RWPE2 (cell line): ENCODE data around the gene CDC42.
"Not testable (repeated sequence)": the region's sequence is repeated elsewhere in the genome, so short reads cannot be mapped to it uniquely, and the experiment has no call there.

ENCODE experiments used
- ATAC-seq: fragments of 200-7000 bp; cut with Tn5 transposase; 3 replicates; pipeline ENCODE4 v1.9.1; 2021; ENCODE audit warnings: low read depth
- DNase-seq: peaks from one replicate; pipeline ENCODE4 v3.0.0-alpha.2; 2020; ENCODE audit warnings: low spot score
- H3K27ac ChIP-seq: fragments of 450-650 bp; 2 replicates; pipeline ENCODE4 v1.5.1; 2017; ENCODE audit warnings: mild to moderate bottlenecking; ENCODE audit not compliant: poor library complexity, severe bottlenecking
- H3K27me3 ChIP-seq: fragments of 250-450 bp; sonication (Bioruptor Pico); 2 replicates; pipeline ENCODE4 v1.5.1; 2021; ENCODE audit warnings: mild to moderate bottlenecking, moderate library complexity; ENCODE audit not compliant: insufficient read depth, poor library complexity, severe bottlenecking
- H3K36me3 ChIP-seq: fragments of 250-450 bp; sonication (Bioruptor Pico); 2 replicates; pipeline ENCODE4 v1.5.1; 2020; ENCODE audit warnings: low read depth, mild to moderate bottlenecking, moderate library complexity
- H3K4me1 ChIP-seq: fragments of 250-450 bp; sonication (Bioruptor Pico); 2 replicates; pipeline ENCODE4 v1.5.1; 2021; ENCODE audit warnings: mild to moderate bottlenecking, moderate library complexity; ENCODE audit not compliant: insufficient read depth, poor library complexity, severe bottlenecking
- H3K4me3 ChIP-seq: fragments of 250-450 bp; sonication (Bioruptor Pico); 2 replicates; pipeline ENCODE4 v1.5.1; 2021; ENCODE audit warnings: mild to moderate bottlenecking, moderate library complexity; ENCODE audit not compliant: severe bottlenecking
- H3K9me3 ChIP-seq: fragments of 250-450 bp; sonication (Bioruptor Pico); 2 replicates; pipeline ENCODE4 v1.5.1; 2021; ENCODE audit warnings: mild to moderate bottlenecking, moderate library complexity; ENCODE audit not compliant: severe bottlenecking
- CTCF ChIP-seq: fragments of 450-650 bp; IDR thresholded peaks from one replicate; pipeline ENCODE4 v1.5.1; 2017; ENCODE audit warnings: mild to moderate bottlenecking, moderate library complexity; ENCODE audit not compliant: poor library complexity, severe bottlenecking

CDC42 gene

GRCh38 chr1:22090867-22091266 lies 38.4 kb downstream of the CDC42 start:
- Histone ChIP-seq H3K27ac (peak overlapping the region; percentile 41), H3K4me1 (peaks cover 45% of the 10 kb centered on the region), H3K36me3 (peaks cover 89% of the 10 kb centered on the region), H3K27me3 (no peaks in the 10 kb centered on the region), H3K4me3 (no peak overlapping the region), H3K9me3 (no peaks in the 10 kb centered on the region)
- DNase-seq (no peak), ATAC-seq (no peak)
- TF ChIP-seq CTCF, result no peak

GRCh38 chr1:22092026-22092768 lies 39.7 kb downstream of the CDC42 start:
- peak; percentile 89 for ATAC-seq
- Histone ChIP-seq H3K27ac (peak overlapping the region; percentile 41), H3K4me1 (peaks cover 39% of the 10 kb centered on the region), H3K36me3 (peaks cover 89% of the 10 kb centered on the region)
- peak; percentile 21 for TF ChIP-seq CTCF
- not testable (repeated sequence) for H3K9me3 ChIP-seq, H3K27me3 ChIP-seq, DNase-seq, H3K4me3 ChIP-seq

GRCh38 chr1:22093513-22093912 lies 41.0 kb downstream of the CDC42 start:
- DNase-seq (no peak), ATAC-seq (no peak)
- no peaks in the 10 kb centered on the region for H3K27me3 ChIP-seq
- H3K36me3 ChIP-seq, result peaks cover 89% of the 10 kb centered on the region
- peaks cover 29% of the 10 kb centered on the region for H3K4me1 ChIP-seq
- TF ChIP-seq CTCF, result no peak
- peak overlapping the region; percentile 41 for H3K27ac ChIP-seq
- H3K4me3 ChIP-seq, result no peak overlapping the region
- H3K9me3 ChIP-seq, result no peaks in the 10 kb centered on the region

- peaks cover 3% of the 10 kb centered on the region for H3K4me1 ChIP-seq
- H3K27ac ChIP-seq, result no peak overlapping the region
- H3K4me3 ChIP-seq, result no peak overlapping the region
- peaks cover 85% of the 10 kb centered on the region for H3K36me3 ChIP-seq
- H3K27me3 ChIP-seq, result no peaks in the 10 kb centered on the region
- DNase-seq, result no peak
- ATAC-seq, result no peak
- TF ChIP-seq CTCF, result no peak
- no peaks in the 10 kb centered on the region for H3K9me3 ChIP-seq
Measured at GRCh38 chr1:22096036-22096435, 43.5 kb downstream of the CDC42 start.

GRCh38 chr1:22096463-22096862 lies 44.0 kb downstream of the CDC42 start:
- Histone ChIP-seq H3K36me3 (peaks cover 85% of the 10 kb centered on the region), H3K4me1 (no peaks in the 10 kb centered on the region), H3K9me3 (no peaks in the 10 kb centered on the region), H3K4me3 (no peak overlapping the region), H3K27ac (no peak overlapping the region), H3K27me3 (no peaks in the 10 kb centered on the region)
- ATAC-seq (no peak), DNase-seq (no peak)
- no peak for TF ChIP-seq CTCF
